SU-DHL-6 (cell line): ENCODE measurements around the gene ASB18.

Source experiments
- H2AFZ ChIP-seq: fragments of 200-600 bp; sonication (generic); 2 replicates; pipeline ENCODE4 v1.6.1; 2014; ENCODE audit warnings: low read depth, mild to moderate bottlenecking, moderate library complexity, mixed read lengths, antibody characterized with exemption, low read length; ENCODE audit not compliant: severe bottlenecking
- H3F3A ChIP-seq: fragments of 200-600 bp; shearing (Covaris generic); 2 replicates; pipeline ENCODE4 v1.6.0; 2016; ENCODE audit warnings: antibody characterized with exemption, mild to moderate bottlenecking; ENCODE audit not compliant: insufficient read depth
- H3K27ac ChIP-seq: fragments of 200-600 bp; sonication (generic); 2 replicates; pipeline ENCODE4 v1.5.1; 2016; ENCODE audit warnings: low read depth, mild to moderate bottlenecking, low read length, moderate library complexity, mixed read lengths
- H3K27me3 ChIP-seq: fragments of 200-600 bp; sonication (generic), shearing (Covaris generic); 2 replicates; pipeline ENCODE4 v1.6.0; 2014; ENCODE audit warnings: mild to moderate bottlenecking, low read length
- H3K36me3 ChIP-seq: fragments of 200-600 bp; sonication (generic); 2 replicates; pipeline ENCODE4 v1.6.1; 2014; ENCODE audit warnings: mild to moderate bottlenecking, low read length, mixed read lengths
- H3K4me2 ChIP-seq: fragments of 300-600, 200-600 bp; shearing (Covaris generic), sonication (generic); 2 replicates; pipeline ENCODE4 v1.6.0; 2014; ENCODE audit warnings: low read length, low read depth, mild to moderate bottlenecking; ENCODE audit not compliant: poor library complexity, severe bottlenecking
- H3K4me3 ChIP-seq: fragments of 200-600 bp; sonication (generic); 2 replicates; pipeline ENCODE4 v1.5.1; 2014; ENCODE audit warnings: antibody characterized with exemption, low read length, mild to moderate bottlenecking, mixed read lengths; ENCODE audit not compliant: insufficient read depth, poor library complexity, severe bottlenecking
- H3K79me2 ChIP-seq: fragments of 200-600 bp; sonication (generic); 2 replicates; pipeline ENCODE4 v1.6.1; 2014; ENCODE audit warnings: mild to moderate bottlenecking, low read length, moderate library complexity; ENCODE audit not compliant: insufficient read depth
- H3K9ac ChIP-seq: fragments of 200-600 bp; sonication (generic); 2 replicates; pipeline ENCODE4 v1.7.0; 2014; ENCODE audit warnings: mild to moderate bottlenecking, low read length
- H3K9me2 ChIP-seq: fragments of 200-600 bp; sonication (generic); replicated peaks from 2 replicates; pipeline ENCODE4 v1.6.1; 2014; ENCODE audit warnings: low read length; ENCODE audit not compliant: insufficient read depth
- H3K9me3 ChIP-seq: fragments of 200-600 bp; sonication (generic); 2 replicates; pipeline ENCODE4 v1.6.1; 2014; ENCODE audit warnings: low read length, mixed read lengths; ENCODE audit not compliant: insufficient read depth
- H4K20me1 ChIP-seq: fragments of 200-600 bp; sonication (generic); 2 replicates; pipeline ENCODE4 v1.6.1; 2014; ENCODE audit warnings: low read depth, mild to moderate bottlenecking, antibody characterized with exemption, low read length, moderate library complexity, mixed read lengths
- EZH2phosphoT487 ChIP-seq: fragments of 200-600 bp; sonication (generic), shearing (Covaris generic); conservative IDR thresholded peaks from 2 replicates; pipeline ENCODE4 v1.6.1; 2018; ENCODE audit warnings: mild to moderate bottlenecking, antibody characterized with exemption, low read length, moderate library complexity, mixed read lengths
- TF ChIP-seq, protein P1 (sequence below): fragments of 200-600 bp; sonication (generic); IDR thresholded peaks from one replicate; pipeline ENCODE4 v1.5.1; 2017; ENCODE audit warnings: antibody characterized with exemption, mild to moderate bottlenecking, low read length, moderate library complexity; ENCODE audit not compliant: insufficient read depth, poor library complexity, severe bottlenecking

Gene ASB18

DNA sequence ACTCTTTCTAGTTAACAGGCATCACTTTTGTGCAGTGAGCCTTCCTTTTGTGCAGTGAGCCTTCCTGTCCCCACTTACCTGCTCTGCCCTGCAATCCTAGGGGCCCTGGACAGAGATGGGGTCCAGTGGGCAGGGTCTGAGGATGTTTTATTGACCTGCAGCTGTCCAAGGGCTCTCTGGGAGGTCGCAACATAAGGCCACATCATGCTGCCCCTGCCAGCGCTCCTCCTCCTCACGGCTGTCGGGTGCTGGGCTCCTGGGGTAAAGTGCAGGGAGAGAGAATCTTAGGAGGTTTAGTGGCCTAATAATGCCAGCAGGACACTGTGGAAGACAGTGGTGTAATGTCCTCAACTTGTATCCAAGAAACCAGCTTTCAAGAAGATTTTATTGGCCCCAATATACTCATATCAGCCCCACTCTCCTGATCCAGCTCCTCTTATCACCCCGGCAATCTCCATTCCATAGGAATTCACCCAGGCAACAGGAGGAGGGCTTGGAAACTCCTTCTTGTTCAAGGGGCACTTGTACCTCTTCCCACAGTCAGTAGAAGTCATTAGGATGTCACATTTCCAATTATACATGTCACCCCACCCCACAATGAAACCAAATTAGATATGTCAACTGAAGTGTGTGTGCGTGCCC lies 41.9 kb upstream of the ASB18 start:
- no peak overlapping the region for H3K9ac ChIP-seq
- H3K4me3 ChIP-seq, result no peak overlapping the region
- no peaks in the 10 kb centered on the region for H3K79me2 ChIP-seq
- H3K27ac ChIP-seq, result no peak overlapping the region
- H3K9me2 ChIP-seq, result no peaks in the 10 kb centered on the region
- no peaks in the 10 kb centered on the region for H4K20me1 ChIP-seq
- H3K9me3 ChIP-seq, result no peaks in the 10 kb centered on the region
- no peaks in the 10 kb centered on the region for H3F3A ChIP-seq
- TF ChIP-seq, protein P1, sequence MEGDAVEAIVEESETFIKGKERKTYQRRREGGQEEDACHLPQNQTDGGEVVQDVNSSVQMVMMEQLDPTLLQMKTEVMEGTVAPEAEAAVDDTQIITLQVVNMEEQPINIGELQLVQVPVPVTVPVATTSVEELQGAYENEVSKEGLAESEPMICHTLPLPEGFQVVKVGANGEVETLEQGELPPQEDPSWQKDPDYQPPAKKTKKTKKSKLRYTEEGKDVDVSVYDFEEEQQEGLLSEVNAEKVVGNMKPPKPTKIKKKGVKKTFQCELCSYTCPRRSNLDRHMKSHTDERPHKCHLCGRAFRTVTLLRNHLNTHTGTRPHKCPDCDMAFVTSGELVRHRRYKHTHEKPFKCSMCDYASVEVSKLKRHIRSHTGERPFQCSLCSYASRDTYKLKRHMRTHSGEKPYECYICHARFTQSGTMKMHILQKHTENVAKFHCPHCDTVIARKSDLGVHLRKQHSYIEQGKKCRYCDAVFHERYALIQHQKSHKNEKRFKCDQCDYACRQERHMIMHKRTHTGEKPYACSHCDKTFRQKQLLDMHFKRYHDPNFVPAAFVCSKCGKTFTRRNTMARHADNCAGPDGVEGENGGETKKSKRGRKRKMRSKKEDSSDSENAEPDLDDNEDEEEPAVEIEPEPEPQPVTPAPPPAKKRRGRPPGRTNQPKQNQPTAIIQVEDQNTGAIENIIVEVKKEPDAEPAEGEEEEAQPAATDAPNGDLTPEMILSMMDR, result no peak
- TF ChIP-seq EZH2phosphoT487, result no peak
- no peak overlapping the region for H3K4me2 ChIP-seq
- no peak overlapping the region for H2AFZ ChIP-seq
- no peaks in the 10 kb centered on the region for H3K27me3 ChIP-seq
- H3K36me3 ChIP-seq, result no peaks in the 10 kb centered on the region

DNA sequence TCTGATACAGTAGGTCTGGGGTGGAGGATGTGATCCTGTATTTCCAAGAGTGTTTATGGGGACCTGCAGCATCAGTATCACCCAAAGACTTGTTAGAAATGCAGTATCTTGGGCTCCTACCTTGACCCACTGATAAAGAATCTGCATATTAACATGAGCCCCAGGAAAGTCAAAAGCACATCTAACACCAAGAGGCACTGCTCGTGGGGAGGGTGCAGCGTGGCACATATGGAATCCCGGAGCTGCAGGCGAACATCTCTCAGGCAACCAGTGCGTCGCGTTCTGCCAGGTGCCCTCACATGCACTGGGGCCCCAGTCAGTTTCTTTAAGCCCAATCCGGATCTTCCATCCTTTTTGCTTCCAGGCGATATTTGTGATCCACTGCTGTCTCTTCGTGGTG lies 41.3 kb upstream of the ASB18 start:
- Histone ChIP-seq H3F3A (no peaks in the 10 kb centered on the region), H3K9ac (no peak overlapping the region), H3K27me3 (no peaks in the 10 kb centered on the region), H3K4me3 (no peak overlapping the region), H2AFZ (no peak overlapping the region), H3K9me3 (no peaks in the 10 kb centered on the region), H3K27ac (no peak overlapping the region), H4K20me1 (no peaks in the 10 kb centered on the region), H3K79me2 (no peaks in the 10 kb centered on the region), H3K36me3 (no peaks in the 10 kb centered on the region), H3K4me2 (no peak overlapping the region), H3K9me2 (no peaks in the 10 kb centered on the region)
- TF ChIP-seq, protein P1, result no peak

DNA sequence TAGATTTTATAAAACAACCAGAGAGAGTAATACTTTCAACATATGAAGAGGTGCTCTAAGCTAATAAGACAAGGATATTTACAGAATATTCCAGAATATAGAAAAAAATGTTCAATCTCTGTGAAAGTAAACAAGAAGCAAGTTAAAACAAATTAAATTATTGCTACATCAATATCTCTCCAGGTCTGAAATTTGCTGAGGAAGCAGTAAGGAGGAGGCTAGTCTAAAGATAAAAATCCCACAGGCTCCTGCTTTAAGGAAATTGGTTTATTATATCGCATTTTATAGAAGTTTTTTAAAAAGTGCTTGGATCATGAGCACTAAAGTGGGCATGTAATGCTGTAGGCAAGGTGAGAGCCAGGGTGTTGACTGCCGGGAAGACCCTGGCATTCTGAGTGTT lies 39.7 kb upstream of the ASB18 start:
- H2AFZ ChIP-seq, result no peak overlapping the region
- H3K27me3 ChIP-seq, result no peaks in the 10 kb centered on the region
- no peaks in the 10 kb centered on the region for H3K36me3 ChIP-seq
- H3K9ac ChIP-seq, result no peak overlapping the region
- no peaks in the 10 kb centered on the region for H3K79me2 ChIP-seq
- H3K9me3 ChIP-seq, result no peaks in the 10 kb centered on the region
- no peak overlapping the region for H3K27ac ChIP-seq
- H3K4me2 ChIP-seq, result no peak overlapping the region
- H3K4me3 ChIP-seq, result no peak overlapping the region
- no peaks in the 10 kb centered on the region for H3F3A ChIP-seq
- H4K20me1 ChIP-seq, result no peaks in the 10 kb centered on the region
- TF ChIP-seq, protein P1, result no peak
- TF ChIP-seq EZH2phosphoT487, result no peak
- H3K9me2 ChIP-seq, result no peaks in the 10 kb centered on the region
